SU-DHL-6 (cell line): ENCODE measurements around the gene VEGFA.

ENCODE experiments used
- H2AFZ ChIP-seq: fragments of 200-600 bp; sonication (generic); 2 replicates; pipeline ENCODE4 v1.6.1; 2014; ENCODE audit warnings: low read depth, mild to moderate bottlenecking, moderate library complexity, mixed read lengths, antibody characterized with exemption, low read length; ENCODE audit not compliant: severe bottlenecking
- H3F3A ChIP-seq: fragments of 200-600 bp; shearing (Covaris generic); 2 replicates; pipeline ENCODE4 v1.6.0; 2016; ENCODE audit warnings: antibody characterized with exemption, mild to moderate bottlenecking; ENCODE audit not compliant: insufficient read depth
- H3K27ac ChIP-seq: fragments of 200-600 bp; sonication (generic); 2 replicates; pipeline ENCODE4 v1.5.1; 2016; ENCODE audit warnings: low read depth, mild to moderate bottlenecking, low read length, moderate library complexity, mixed read lengths
- H3K27me3 ChIP-seq: fragments of 200-600 bp; sonication (generic), shearing (Covaris generic); 2 replicates; pipeline ENCODE4 v1.6.0; 2014; ENCODE audit warnings: mild to moderate bottlenecking, low read length
- H3K36me3 ChIP-seq: fragments of 200-600 bp; sonication (generic); 2 replicates; pipeline ENCODE4 v1.6.1; 2014; ENCODE audit warnings: mild to moderate bottlenecking, low read length, mixed read lengths
- H3K4me2 ChIP-seq: fragments of 300-600, 200-600 bp; shearing (Covaris generic), sonication (generic); 2 replicates; pipeline ENCODE4 v1.6.0; 2014; ENCODE audit warnings: low read length, low read depth, mild to moderate bottlenecking; ENCODE audit not compliant: poor library complexity, severe bottlenecking
- H3K4me3 ChIP-seq: fragments of 200-600 bp; sonication (generic); 2 replicates; pipeline ENCODE4 v1.5.1; 2014; ENCODE audit warnings: antibody characterized with exemption, low read length, mild to moderate bottlenecking, mixed read lengths; ENCODE audit not compliant: insufficient read depth, poor library complexity, severe bottlenecking
- H3K79me2 ChIP-seq: fragments of 200-600 bp; sonication (generic); 2 replicates; pipeline ENCODE4 v1.6.1; 2014; ENCODE audit warnings: mild to moderate bottlenecking, low read length, moderate library complexity; ENCODE audit not compliant: insufficient read depth
- H3K9ac ChIP-seq: fragments of 200-600 bp; sonication (generic); 2 replicates; pipeline ENCODE4 v1.7.0; 2014; ENCODE audit warnings: mild to moderate bottlenecking, low read length
- H3K9me2 ChIP-seq: fragments of 200-600 bp; sonication (generic); replicated peaks from 2 replicates; pipeline ENCODE4 v1.6.1; 2014; ENCODE audit warnings: low read length; ENCODE audit not compliant: insufficient read depth
- H3K9me3 ChIP-seq: fragments of 200-600 bp; sonication (generic); 2 replicates; pipeline ENCODE4 v1.6.1; 2014; ENCODE audit warnings: low read length, mixed read lengths; ENCODE audit not compliant: insufficient read depth
- H4K20me1 ChIP-seq: fragments of 200-600 bp; sonication (generic); 2 replicates; pipeline ENCODE4 v1.6.1; 2014; ENCODE audit warnings: low read depth, mild to moderate bottlenecking, antibody characterized with exemption, low read length, moderate library complexity, mixed read lengths
- EZH2phosphoT487 ChIP-seq: fragments of 200-600 bp; sonication (generic), shearing (Covaris generic); conservative IDR thresholded peaks from 2 replicates; pipeline ENCODE4 v1.6.1; 2018; ENCODE audit warnings: mild to moderate bottlenecking, antibody characterized with exemption, low read length, moderate library complexity, mixed read lengths
- TF ChIP-seq, protein P1 (sequence below): fragments of 200-600 bp; sonication (generic); IDR thresholded peaks from one replicate; pipeline ENCODE4 v1.5.1; 2017; ENCODE audit warnings: antibody characterized with exemption, mild to moderate bottlenecking, low read length, moderate library complexity; ENCODE audit not compliant: insufficient read depth, poor library complexity, severe bottlenecking

The VEGFA gene

DNA sequence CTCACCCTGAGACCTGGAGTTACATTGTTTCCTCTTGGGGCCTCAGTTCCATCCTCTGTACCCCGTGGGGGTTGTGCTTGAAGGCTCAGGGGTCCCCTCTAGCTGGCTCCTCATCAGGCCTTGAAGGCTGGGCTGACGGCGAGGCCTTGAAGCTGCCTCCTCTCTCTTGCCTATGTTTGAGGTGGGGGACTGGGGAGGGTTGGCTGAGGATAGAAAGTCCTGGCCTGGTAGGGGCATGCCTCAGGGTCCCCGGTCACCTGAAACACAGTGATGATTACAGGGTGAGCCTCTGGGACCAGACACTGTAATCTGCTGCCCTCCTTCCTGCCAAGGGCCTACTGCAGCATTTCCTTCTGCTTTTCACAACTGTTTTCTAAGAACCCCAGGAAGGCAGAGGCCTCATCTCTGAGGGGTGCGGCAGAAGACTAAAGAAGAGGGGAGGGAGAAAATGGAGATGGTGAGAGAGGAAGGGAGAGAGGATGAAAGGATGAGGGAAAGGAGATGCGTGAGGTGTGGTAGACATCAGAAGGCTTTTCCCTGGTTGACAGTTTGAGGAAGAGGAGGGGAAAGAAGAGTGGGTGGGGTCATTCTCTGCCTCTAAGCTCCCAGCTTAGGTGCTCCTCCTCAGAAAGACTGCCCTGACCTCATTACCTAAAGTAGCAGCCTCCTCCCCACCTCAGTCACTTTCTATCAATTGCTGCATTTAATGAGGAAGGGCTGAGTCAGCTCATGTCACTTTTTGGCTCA, 29.7 kb downstream of the VEGFA start:
- H2AFZ ChIP-seq = no peak overlapping the region
- H3K27me3 ChIP-seq = no peaks in the 10 kb centered on the region
- H3K4me3 ChIP-seq = no peak overlapping the region
- no peaks in the 10 kb centered on the region for H3K9me3 ChIP-seq
- H3K36me3 ChIP-seq = no peaks in the 10 kb centered on the region
- H3K4me2 ChIP-seq = no peak overlapping the region
- no peaks in the 10 kb centered on the region for H3K79me2 ChIP-seq
- H4K20me1 ChIP-seq = no peaks in the 10 kb centered on the region
- H3K9me2 ChIP-seq = no peaks in the 10 kb centered on the region
- H3K9ac ChIP-seq = no peak overlapping the region
- no peak overlapping the region for H3K27ac ChIP-seq
- no peaks in the 10 kb centered on the region for H3F3A ChIP-seq
- TF ChIP-seq, protein P1, sequence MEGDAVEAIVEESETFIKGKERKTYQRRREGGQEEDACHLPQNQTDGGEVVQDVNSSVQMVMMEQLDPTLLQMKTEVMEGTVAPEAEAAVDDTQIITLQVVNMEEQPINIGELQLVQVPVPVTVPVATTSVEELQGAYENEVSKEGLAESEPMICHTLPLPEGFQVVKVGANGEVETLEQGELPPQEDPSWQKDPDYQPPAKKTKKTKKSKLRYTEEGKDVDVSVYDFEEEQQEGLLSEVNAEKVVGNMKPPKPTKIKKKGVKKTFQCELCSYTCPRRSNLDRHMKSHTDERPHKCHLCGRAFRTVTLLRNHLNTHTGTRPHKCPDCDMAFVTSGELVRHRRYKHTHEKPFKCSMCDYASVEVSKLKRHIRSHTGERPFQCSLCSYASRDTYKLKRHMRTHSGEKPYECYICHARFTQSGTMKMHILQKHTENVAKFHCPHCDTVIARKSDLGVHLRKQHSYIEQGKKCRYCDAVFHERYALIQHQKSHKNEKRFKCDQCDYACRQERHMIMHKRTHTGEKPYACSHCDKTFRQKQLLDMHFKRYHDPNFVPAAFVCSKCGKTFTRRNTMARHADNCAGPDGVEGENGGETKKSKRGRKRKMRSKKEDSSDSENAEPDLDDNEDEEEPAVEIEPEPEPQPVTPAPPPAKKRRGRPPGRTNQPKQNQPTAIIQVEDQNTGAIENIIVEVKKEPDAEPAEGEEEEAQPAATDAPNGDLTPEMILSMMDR = no peak
- no peak for TF ChIP-seq EZH2phosphoT487

GRCh38 chr6:43800298-43800623, 30.2 kb downstream of the VEGFA start:
- no peak overlapping the region for H3K27ac ChIP-seq
- no peaks in the 10 kb centered on the region for H3K27me3 ChIP-seq
- no peak for TF ChIP-seq EZH2phosphoT487
- TF ChIP-seq, protein P1 = no peak
- no peak overlapping the region for H3K9ac ChIP-seq
- H3K36me3 ChIP-seq = no peaks in the 10 kb centered on the region
- no peaks in the 10 kb centered on the region for H4K20me1 ChIP-seq
- H3K9me3 ChIP-seq = no peaks in the 10 kb centered on the region
- H3K79me2 ChIP-seq = no peaks in the 10 kb centered on the region
- no peaks in the 10 kb centered on the region for H3K9me2 ChIP-seq
- H3K4me3 ChIP-seq = no peak overlapping the region
- H3F3A ChIP-seq = no peaks in the 10 kb centered on the region
- no peak overlapping the region for H3K4me2 ChIP-seq
- no peak overlapping the region for H2AFZ ChIP-seq

GRCh38 chr6:43800746-43801494, 30.9 kb downstream of the VEGFA start:
- no peaks in the 10 kb centered on the region for H3K27me3 ChIP-seq
- H3K79me2 ChIP-seq = no peaks in the 10 kb centered on the region
- TF ChIP-seq EZH2phosphoT487 = no peak
- TF ChIP-seq, protein P1 = no peak
- no peaks in the 10 kb centered on the region for H3K9me3 ChIP-seq
- no peak overlapping the region for H2AFZ ChIP-seq
- no peaks in the 10 kb centered on the region for H3F3A ChIP-seq
- H3K4me3 ChIP-seq = no peak overlapping the region
- H3K36me3 ChIP-seq = no peaks in the 10 kb centered on the region
- no peak overlapping the region for H3K4me2 ChIP-seq
- H3K27ac ChIP-seq = no peak overlapping the region
- H4K20me1 ChIP-seq = no peaks in the 10 kb centered on the region
- H3K9me2 ChIP-seq = no peaks in the 10 kb centered on the region
- H3K9ac ChIP-seq = no peak overlapping the region
